Lower lobe of right lung (tissue), 2 donors: ENCODE measurements around the gene RNF6. TPM values are rescaled to one million over a fixed set of nuclear protein-coding genes. Genes with fewer than 3 reads are reported as not detected.

Source experiments
- ATAC-seq, 2 donors: fragments of 200-7000 bp; cut with Tn5 transposase; one replicate each; pipeline ENCODE4 v1.9.1; 2020 to 2022; ENCODE audit warnings: mild to moderate bottlenecking in 2 of 2, moderate library complexity in 2 of 2
- DNase-seq: peaks from one replicate; pipeline ENCODE4 v3.0.0-alpha.2; 2020
- H3K27ac ChIP-seq: fragments of 200-600 bp; one replicate; pipeline ENCODE4 v1.8.0; 2022
- H3K27me3 ChIP-seq: fragments of 200-600 bp; one replicate; pipeline ENCODE4 v1.8.0; 2022; ENCODE audit warnings: low read depth
- H3K36me3 ChIP-seq: fragments of 200-600 bp; one replicate; pipeline ENCODE4 v1.8.0; 2022; ENCODE audit warnings: mild to moderate bottlenecking
- H3K4me1 ChIP-seq: fragments of 200-600 bp; one replicate; pipeline ENCODE4 v1.8.0; 2022
- H3K4me3 ChIP-seq: fragments of 200-600 bp; one replicate; pipeline ENCODE4 v1.8.0; 2022; ENCODE audit warnings: mild to moderate bottlenecking
- H3K9me3 ChIP-seq: fragments of 200-600 bp; one replicate; pipeline ENCODE4 v1.8.0; 2022
- CTCF ChIP-seq: fragments of 200-600 bp; IDR thresholded peaks from one replicate; pipeline ENCODE4 v1.8.0; 2022; ENCODE audit warnings: antibody characterized with exemption, mild to moderate bottlenecking
- intact Hi-C: fragments of 100-400 bp; cut with DNase I; formaldehyde crosslinking; loops from one replicate; pipeline ENCODE4 v1.11.0; 2022
- total RNA-seq: library from RNA; stranded (reverse); fragmentation: NEBNext Ultra II Directional; extraction: Animal tissue kit (Norgen Biotek cat#: 25700); gene quantifications from one replicate; pipeline ENCODE4 v1.2.1, GENCODE V29; 2021
- donor health status: DM: no; HTN: yes; CAD: no; lungs with severe emphysema.

RNF6 gene
- total RNA-seq, 1 donor from 2014 or later: 29.3 TPM

DNA sequence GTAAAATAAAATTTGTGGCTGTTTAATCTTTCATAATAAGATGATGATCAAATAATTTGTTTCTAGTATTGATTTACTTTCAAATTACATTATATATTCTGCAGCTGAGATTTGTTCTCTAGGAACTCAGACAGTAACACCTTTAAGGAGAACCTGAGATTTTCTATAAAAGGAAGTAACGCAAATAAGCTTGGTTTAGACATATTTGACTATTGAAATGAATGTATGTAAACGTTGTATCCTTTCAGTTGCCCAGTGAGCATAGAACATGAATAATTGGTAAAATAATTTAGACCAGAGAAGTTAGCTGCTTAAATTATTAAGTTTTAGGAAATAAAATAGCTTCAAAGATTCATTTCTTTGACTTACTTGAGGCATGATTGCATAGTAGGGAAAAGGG lies 34.9 kb upstream of the RNF6 start:
- Histone ChIP-seq H3K27me3 (no peaks in the 10 kb centered on the region), H3K27ac (no peak overlapping the region), H3K36me3 (no peaks in the 10 kb centered on the region), H3K4me1 (peaks cover 25% of the 10 kb centered on the region), H3K4me3 (no peak overlapping the region), H3K9me3 (no peaks in the 10 kb centered on the region)
- ATAC-seq (no peak), DNase-seq (no peak)
- no peak for TF ChIP-seq CTCF
- intact Hi-C loops: no loop called here

GRCh38 chr13:26255691-26256277 lies 33.7 kb upstream of the RNF6 start:
- no peak for ATAC-seq
- Histone ChIP-seq H3K4me1 (peaks cover 25% of the 10 kb centered on the region), H3K27ac (no peak overlapping the region), H3K27me3 (no peaks in the 10 kb centered on the region), H3K9me3 (no peaks in the 10 kb centered on the region), H3K36me3 (no peaks in the 10 kb centered on the region), H3K4me3 (peak overlapping the region; percentile 92)
- TF ChIP-seq CTCF: no peak
- intact Hi-C loops: no loop called here
- no peak for DNase-seq

GRCh38 chr13:26255115-26255514 lies 33.0 kb upstream of the RNF6 start:
- no peaks in the 10 kb centered on the region for H3K36me3 ChIP-seq
- H3K9me3 ChIP-seq: no peaks in the 10 kb centered on the region
- no peak for TF ChIP-seq CTCF
- ATAC-seq (peak in 1 of 2 donors; percentile 1), DNase-seq (no peak)
- peak overlapping the region; percentile 92 for H3K4me3 ChIP-seq
- peaks cover 25% of the 10 kb centered on the region for H3K4me1 ChIP-seq
- intact Hi-C loops: no loop called here
- H3K27me3 ChIP-seq: no peaks in the 10 kb centered on the region
- H3K27ac ChIP-seq: peak overlapping the region; percentile 89

DNA sequence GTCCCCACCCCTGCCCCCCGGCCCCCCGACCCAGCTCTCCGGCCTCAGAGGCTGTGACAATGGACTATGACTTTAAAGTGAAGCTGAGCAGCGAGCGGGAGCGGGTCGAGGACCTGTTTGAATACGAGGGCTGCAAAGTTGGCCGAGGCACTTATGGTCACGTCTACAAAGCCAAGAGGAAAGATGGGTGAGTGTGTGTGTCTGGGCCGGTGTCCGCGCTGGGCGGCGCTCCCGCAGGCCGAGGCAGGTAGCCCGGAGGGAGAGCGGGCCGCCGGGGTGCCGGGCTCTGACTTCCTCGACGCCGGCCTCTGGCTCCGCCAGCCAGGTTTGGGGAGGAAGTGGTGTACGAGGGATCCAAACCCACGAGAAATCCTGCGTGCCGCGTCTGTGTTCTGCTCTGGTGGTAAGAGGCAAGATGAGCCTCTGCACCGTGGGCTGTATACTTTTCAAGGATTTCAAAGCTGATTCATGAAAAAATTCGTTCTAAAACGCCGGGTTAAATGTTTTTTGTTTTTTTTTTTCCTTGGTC lies 32.5 kb upstream of the RNF6 start:
- no peaks in the 10 kb centered on the region for H3K27me3 ChIP-seq
- no peaks in the 10 kb centered on the region for H3K9me3 ChIP-seq
- peaks cover 25% of the 10 kb centered on the region for H3K4me1 ChIP-seq
- ATAC-seq (peak; percentile 84), DNase-seq (peak; percentile 78)
- intact Hi-C loops: no loop called here
- no peak for TF ChIP-seq CTCF
- H3K4me3 ChIP-seq: peak overlapping the region; percentile 92
- peak overlapping the region; percentile 89 for H3K27ac ChIP-seq
- no peaks in the 10 kb centered on the region for H3K36me3 ChIP-seq

DNA sequence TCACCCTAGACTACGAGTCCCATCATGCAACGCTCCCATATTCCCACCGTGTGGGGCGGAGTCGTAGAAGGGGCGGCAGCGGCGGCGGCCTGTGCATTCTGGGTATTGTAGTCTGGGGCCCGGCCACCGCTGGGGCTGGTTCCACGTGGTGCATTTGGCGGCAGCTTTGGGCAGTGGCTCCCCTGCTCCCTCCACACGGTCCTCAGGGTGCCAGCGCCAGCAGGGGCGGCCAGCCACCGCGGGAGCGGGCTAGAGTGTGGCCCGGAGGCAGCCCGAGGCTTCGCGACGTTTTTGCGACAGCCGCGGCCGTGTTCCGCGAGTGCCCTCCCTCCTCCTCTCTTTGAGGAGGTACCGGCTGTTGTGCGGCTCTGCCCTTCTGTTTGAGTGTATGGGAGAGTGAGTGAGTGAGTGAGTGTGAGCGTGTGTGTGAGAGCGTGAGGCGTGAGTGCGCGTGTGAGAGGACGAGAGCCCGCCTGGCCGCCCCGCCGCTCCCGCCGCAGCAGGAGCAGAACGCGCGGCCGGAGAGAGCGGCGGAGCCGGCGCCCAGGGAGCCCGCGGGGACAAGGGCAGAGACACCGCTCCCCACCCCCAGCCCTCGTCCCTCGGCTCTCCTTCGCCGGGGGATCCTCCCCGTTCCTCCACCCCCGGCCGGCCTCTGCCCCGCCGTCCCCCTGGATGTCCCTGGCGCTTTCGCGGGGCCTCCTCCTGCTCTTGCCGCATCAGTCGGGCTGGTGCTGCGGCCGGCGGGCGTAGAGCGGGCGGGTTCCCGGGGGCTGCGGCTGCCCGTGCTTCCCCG lies 31.9 kb upstream of the RNF6 start, which contains the start of gene CDK8:
Gene CDK8 (plus strand): TSS at position 343 of the 796 bp plus-strand sequence. CDS start 513 bp downstream, outside the sequence.
- H3K36me3 ChIP-seq: no peaks in the 10 kb centered on the region
- DNase-seq (peak; percentile 95), ATAC-seq (peak; percentile 96)
- peak within 1 kb of the TSS; percentile 92 for H3K4me3 ChIP-seq
- no peaks in the 10 kb centered on the region for H3K9me3 ChIP-seq
- no peaks in the 10 kb centered on the region for H3K27me3 ChIP-seq
- peaks cover 25% of the 10 kb centered on the region for H3K4me1 ChIP-seq
- no peak for TF ChIP-seq CTCF
- intact Hi-C loops: no loop called here
- peak within 1 kb of the TSS; percentile 89 for H3K27ac ChIP-seq
